ENCODE measurements around the gene TTLL11.

GRCh38 chr9:121952611-121953010 is 140.5 kb downstream of the TTLL11 start:
- TF ChIP-seq CTCF (IDR thresholded peaks at IDR 0.05) (no peak), POLR2A (IDR thresholded peaks at IDR 0.05) (no peak)
